GM21360 (cell line): ENCODE measurements around the gene SLC13A5.
"Not testable (repeated sequence)": the region's sequence is repeated elsewhere in the genome, so short reads cannot be mapped to it uniquely, and the experiment has no call there.

Experiments used
- ATAC-seq: cut with Tn5 transposase; IDR thresholded peaks from one replicate; pipeline ENCODE4 v1.9.1; 2021; ENCODE audit warnings: mild to moderate bottlenecking, moderate library complexity; ENCODE audit not compliant: unreplicated experiment

SLC13A5 gene

DNA sequence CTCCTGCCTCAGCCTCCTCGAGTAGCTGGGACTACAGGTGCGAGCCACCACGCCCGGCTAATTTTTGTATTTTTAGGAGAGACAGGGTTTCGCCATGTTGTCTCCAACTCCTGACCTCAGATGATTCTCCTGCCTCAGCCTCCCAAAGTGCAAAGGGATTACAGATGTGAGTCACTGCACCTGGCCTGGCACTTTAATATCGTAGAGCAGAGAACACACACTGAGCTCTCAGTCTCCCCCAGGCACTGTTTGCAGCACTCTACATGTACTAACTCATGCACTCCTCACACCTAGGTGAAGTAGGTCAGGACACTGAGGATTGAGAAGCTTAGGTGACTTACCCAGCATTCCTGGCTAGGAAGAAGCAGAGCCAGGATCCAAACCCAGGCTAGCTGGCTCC, 46.6 kb downstream of the SLC13A5 start:
- ATAC-seq = no peak

DNA sequence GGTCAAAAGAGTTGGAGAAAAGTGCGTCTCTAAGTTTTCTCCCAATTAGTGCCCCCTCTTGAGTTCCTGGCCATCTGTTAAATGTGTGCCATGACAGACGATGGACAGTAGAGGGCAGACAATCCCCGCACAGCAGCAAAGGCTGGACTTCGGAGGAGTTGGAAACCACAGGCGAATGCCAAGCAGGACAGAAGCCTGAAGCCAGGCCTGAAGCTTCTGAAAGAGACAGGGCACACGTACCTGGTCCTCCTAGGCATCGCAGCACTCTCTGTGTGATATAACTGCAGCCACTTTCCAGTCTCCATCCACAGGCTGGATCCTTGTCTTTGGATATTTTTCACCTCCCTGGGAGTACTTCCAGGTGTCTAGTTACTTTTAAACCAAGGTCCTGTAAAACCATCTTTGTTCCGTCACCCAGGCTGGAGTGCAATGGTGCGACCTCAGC, 47.1 kb downstream of the SLC13A5 start:
- no peak for ATAC-seq

DNA sequence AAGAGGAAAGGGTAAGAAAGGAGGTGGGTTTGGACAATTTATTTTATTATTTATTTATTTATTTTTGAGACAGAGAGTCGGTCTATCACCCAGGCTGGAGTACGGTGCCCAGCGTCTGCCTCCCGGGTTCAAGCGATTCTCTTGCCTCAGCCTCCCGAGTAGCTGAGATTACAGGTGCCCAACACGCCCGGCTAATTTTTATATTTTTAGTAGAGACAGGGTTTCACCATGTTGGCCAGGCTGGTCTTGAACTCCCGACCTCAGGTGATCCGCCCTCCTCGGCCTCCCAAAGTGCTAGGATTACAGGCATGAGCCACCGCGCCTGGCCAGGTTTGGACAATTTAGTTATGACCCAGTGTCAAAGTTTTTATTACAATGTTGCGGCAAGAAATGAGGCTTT, 50.0 kb downstream of the SLC13A5 start:
- ATAC-seq = not testable (repeated sequence)

DNA sequence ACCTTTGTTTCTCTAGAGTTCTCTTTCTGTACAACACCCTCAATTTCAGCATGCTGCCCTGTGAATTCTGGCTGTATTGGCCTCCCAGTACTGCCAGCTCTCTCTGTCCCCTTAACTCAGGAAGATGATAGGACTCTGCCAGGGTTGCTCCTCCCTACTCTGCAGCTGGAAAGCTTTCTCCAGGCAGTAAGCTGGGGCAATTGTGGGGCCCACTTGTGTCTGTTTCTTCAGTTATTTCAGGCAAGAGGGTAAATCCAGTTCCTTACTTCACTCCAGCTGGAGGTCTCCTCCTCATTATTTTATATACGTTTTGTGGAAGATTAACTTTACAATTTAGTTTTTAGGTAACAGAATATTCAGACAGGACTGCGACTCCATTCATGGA, 51.7 kb downstream of the SLC13A5 start:
- no peak for ATAC-seq

- peak; percentile 64 for ATAC-seq
Measured at GRCh38 chr17:6660805-6661463, 52.2 kb downstream of the SLC13A5 start.

- no peak for ATAC-seq
Measured at GRCh38 chr17:6660101-6660500, 53.1 kb downstream of the SLC13A5 start.

- not testable (repeated sequence) for ATAC-seq
Measured at GRCh38 chr17:6658411-6658810, 54.8 kb downstream of the SLC13A5 start.

- no peak for ATAC-seq
Measured at GRCh38 chr17:6657633-6658287, 55.4 kb downstream of the SLC13A5 start.

- not testable (repeated sequence) for ATAC-seq
Measured at GRCh38 chr17:6656797-6657632, 56.2 kb downstream of the SLC13A5 start.

DNA sequence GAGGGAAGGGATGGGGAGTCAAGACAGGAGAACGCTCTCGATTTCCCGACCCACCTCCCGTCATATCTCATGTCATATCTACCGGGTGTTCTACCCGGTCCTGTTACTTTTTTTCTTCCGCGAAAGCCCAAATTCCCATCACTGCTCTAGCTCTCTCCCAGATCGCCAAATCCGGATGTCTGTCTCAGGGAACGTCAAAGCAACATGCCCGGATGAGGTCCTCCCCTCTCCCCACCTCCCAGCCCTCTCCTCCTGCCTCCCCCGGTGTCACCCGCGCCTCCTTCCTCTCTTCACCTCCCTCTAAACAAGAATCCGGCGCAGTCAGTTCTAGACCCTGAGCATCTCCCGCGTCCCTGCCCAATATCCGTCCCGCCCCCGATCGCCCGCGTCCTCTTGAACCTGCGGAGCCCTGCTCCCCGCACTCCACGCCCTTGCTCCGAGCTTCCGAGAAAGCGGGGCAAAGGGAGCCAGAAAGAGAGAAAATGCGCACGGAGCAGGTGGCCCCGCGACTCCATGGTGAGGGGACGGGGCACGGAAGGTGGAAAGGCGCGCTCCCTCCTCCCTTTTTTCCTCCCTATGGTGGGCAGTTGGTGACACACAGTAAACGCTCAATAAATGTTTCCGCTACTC, 57.3 kb downstream of the SLC13A5 start:
- not testable (repeated sequence) for ATAC-seq

GRCh38 chr17:6654841-6655731, 58.1 kb downstream of the SLC13A5 start:
- ATAC-seq = no peak

DNA sequence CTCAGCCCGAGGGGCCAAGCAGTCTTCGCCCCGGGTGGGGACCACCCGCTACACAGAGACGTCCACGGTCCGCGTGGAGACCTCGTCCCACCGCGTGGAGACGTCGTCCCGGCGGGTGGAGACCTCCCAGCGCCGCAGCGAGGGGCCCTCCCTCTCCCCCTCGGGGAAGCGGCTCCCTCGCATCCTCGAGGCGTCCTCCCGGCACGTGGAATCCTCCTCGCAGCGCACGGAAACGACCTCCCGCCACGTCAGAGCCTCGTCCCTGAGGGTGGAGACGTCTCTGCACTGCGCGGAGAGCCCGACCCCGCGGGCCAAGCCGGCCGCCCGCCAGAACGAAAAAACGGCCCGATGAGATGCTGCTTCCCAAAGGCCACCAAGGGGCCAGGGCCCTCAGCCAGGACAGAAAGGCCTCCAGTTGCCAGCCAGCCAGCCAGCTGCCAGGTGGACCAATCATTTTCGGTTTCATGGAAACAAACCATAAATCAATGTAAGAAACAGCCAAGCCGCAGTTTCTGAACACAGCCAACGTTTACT, 61.2 kb downstream of the SLC13A5 start:
- no peak for ATAC-seq

DNA sequence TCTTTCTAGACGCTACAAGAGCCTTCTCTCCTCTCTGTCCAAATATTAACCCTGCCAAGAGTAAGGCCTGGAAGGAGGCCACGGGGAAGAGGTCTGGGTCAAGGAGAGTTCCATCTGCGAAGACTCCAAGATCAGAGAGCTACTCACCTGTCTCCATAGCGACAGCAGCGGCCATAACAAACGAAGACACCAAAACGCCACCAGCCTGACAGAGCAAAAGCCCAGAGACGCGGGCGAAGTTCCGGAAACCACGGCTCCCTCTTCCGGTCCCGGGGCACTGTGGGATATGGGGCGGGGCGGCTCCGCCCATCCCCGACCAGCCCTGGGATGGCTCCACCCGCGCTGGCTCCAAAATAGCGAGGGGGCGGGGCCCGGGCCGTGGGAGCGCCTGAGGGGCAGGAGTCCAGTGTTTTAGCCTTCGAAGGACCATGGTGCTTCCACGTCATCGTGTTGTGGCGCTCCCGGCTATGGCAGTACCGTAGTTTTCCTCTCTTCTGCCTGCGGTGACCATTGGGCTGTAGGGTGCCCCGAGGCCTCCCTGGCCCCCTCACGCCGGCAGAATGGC, 61.7 kb downstream of the SLC13A5 start, which contains the start of the genes C17orf100 and MED31:
Gene C17orf100 (plus strand): TSS at position 409 of the 565 bp plus-strand sequence. CDS start 152 bp downstream, at position 561.
Gene MED31 (minus strand): TSS at position 252 of the 565 bp plus-strand sequence. CDS start 77 bp downstream, at position 175.
- peak; percentile 80 for ATAC-seq

DNA sequence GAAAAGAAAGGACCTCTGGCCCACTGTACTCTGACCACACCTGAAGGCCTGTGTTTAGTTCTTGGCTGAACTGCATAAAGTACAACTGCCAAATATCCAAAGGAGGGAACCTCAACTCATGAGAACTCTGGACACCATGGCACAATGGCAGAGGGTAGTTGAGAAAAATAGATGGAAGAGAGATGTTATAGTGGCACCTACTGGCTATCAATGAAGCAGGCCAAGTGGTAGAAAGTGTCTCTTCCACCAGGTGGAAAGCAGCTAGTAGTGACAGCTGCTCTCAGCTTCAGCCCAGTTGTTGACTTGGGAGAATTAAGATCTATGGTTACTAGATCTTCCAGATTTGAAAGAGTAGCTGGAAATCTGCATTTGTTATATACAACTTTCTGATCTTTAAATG, 65.0 kb downstream of the SLC13A5 start:
- ATAC-seq = no peak

- no peak for ATAC-seq
Measured at GRCh38 chr17:6643451-6644125, 69.6 kb downstream of the SLC13A5 start.

GRCh38 chr17:6642592-6642991, 70.6 kb downstream of the SLC13A5 start:
- ATAC-seq = no peak

DNA sequence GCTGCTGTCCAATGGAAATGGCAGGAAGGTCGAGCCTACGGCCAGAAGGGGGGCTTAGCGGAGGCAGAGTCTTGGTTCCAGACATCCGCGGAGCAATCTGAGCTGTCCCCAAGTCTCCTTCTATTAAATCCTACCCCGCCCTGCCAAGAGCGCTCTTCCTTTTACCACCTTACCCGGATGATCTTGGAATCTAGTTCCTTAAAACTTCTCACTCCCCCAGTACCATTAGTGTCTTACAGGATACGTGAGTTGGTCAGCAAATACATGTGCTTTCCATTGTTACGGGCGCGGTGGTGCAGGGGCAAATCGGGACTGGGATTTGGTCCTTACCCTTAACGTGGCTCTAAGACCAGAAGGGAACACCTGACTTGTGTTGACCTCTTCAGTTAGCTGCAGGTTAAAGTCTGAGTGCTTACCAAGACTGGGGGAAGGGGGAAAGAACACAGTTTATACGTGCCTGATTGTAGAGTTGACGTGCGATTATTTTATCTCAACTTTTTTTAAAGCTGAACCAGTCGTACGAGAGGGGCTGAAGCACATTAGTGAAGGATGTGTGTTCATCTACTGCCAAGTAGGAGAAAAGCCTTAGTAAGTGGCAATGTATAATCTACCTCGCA, 71.8 kb downstream of the SLC13A5 start:
- ATAC-seq = no peak

GRCh38 chr17:6640536-6641246, 72.5 kb downstream of the SLC13A5 start, which contains the start of the genes KIAA0753 and TXNDC17:
TSS of gene KIAA0753 (minus strand) at chr17:6640711. CDS start at chr17:6635103, 5,608 bp downstream.
TSS of gene TXNDC17 (plus strand) at chr17:6641060. CDS start at chr17:6641083, 23 bp downstream.
- peak; percentile 80 for ATAC-seq
